ENCODE results near the gene NPIPB6.
"Not testable (repeated sequence)": the region's sequence is repeated elsewhere in the genome, so short reads cannot be mapped to it uniquely, and the experiment has no call there.

- not testable (repeated sequence) for TF ChIP-seq TP53 (CRISPR knock-in tag; IDR thresholded peaks at IDR 0.05); MYC (IDR thresholded peaks at IDR 0.05; ENCODE audit: borderline replicate concordance, low read length); POLR2A (IDR thresholded peaks at IDR 0.05; ENCODE audit: low read length); RCOR1 (IDR thresholded peaks at IDR 0.05; ENCODE audit: low read depth, low read length); RAD21 (conservative IDR thresholded peaks at IDR 0.05 in 1 of 2, IDR thresholded peaks at IDR 0.05 in 1 of 2); CEBPB (IDR thresholded peaks at IDR 0.05); EHF (CRISPR knock-in tag; IDR thresholded peaks at IDR 0.05); JUNB (IDR thresholded peaks at IDR 0.05); ZSCAN20 (CRISPR knock-in tag; IDR thresholded peaks at IDR 0.05); BHLHE40 (IDR thresholded peaks at IDR 0.05; ENCODE audit: low read depth, low read length)
- TF ChIP-seq, protein P1, sequence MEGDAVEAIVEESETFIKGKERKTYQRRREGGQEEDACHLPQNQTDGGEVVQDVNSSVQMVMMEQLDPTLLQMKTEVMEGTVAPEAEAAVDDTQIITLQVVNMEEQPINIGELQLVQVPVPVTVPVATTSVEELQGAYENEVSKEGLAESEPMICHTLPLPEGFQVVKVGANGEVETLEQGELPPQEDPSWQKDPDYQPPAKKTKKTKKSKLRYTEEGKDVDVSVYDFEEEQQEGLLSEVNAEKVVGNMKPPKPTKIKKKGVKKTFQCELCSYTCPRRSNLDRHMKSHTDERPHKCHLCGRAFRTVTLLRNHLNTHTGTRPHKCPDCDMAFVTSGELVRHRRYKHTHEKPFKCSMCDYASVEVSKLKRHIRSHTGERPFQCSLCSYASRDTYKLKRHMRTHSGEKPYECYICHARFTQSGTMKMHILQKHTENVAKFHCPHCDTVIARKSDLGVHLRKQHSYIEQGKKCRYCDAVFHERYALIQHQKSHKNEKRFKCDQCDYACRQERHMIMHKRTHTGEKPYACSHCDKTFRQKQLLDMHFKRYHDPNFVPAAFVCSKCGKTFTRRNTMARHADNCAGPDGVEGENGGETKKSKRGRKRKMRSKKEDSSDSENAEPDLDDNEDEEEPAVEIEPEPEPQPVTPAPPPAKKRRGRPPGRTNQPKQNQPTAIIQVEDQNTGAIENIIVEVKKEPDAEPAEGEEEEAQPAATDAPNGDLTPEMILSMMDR (IDR thresholded peaks at IDR 0.05): not testable (repeated sequence)
- TF ChIP-seq, protein P2, sequence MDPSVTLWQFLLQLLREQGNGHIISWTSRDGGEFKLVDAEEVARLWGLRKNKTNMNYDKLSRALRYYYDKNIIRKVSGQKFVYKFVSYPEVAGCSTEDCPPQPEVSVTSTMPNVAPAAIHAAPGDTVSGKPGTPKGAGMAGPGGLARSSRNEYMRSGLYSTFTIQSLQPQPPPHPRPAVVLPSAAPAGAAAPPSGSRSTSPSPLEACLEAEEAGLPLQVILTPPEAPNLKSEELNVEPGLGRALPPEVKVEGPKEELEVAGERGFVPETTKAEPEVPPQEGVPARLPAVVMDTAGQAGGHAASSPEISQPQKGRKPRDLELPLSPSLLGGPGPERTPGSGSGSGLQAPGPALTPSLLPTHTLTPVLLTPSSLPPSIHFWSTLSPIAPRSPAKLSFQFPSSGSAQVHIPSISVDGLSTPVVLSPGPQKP (IDR thresholded peaks at IDR 0.05; ENCODE audit: low read depth, low read length): not testable (repeated sequence)
- TF ChIP-seq, protein P3, sequence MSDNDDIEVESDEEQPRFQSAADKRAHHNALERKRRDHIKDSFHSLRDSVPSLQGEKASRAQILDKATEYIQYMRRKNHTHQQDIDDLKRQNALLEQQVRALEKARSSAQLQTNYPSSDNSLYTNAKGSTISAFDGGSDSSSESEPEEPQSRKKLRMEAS (IDR thresholded peaks at IDR 0.05): not testable (repeated sequence)
- TF ChIP-seq, protein P4, sequence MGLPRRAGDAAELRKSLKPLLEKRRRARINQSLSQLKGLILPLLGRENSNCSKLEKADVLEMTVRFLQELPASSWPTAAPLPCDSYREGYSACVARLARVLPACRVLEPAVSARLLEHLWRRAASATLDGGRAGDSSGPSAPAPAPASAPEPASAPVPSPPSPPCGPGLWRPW (IDR thresholded peaks at IDR 0.05): not testable (repeated sequence)
These were observed 27.6 kb downstream of the NPIPB6 start for GRCh38 chr16:28335678-28336077.
